Subcutaneous preadipocyte (primary cell): Measurements from ENCODE around the gene EGLN1. TPM values are rescaled to one million over a fixed set of nuclear protein-coding genes. Genes with fewer than 3 reads are reported as not detected.

ENCODE experiments used
- total RNA-seq: library from RNA; depleted of rRNA; stranded (reverse); fragments of >200 nt; gene quantifications from 2 replicates; pipeline ENCODE4 v1.2.3, GENCODE V29; 2012

EGLN1 gene
- total RNA-seq = 28.3 and 44.0 TPM in 2 replicates

DNA sequence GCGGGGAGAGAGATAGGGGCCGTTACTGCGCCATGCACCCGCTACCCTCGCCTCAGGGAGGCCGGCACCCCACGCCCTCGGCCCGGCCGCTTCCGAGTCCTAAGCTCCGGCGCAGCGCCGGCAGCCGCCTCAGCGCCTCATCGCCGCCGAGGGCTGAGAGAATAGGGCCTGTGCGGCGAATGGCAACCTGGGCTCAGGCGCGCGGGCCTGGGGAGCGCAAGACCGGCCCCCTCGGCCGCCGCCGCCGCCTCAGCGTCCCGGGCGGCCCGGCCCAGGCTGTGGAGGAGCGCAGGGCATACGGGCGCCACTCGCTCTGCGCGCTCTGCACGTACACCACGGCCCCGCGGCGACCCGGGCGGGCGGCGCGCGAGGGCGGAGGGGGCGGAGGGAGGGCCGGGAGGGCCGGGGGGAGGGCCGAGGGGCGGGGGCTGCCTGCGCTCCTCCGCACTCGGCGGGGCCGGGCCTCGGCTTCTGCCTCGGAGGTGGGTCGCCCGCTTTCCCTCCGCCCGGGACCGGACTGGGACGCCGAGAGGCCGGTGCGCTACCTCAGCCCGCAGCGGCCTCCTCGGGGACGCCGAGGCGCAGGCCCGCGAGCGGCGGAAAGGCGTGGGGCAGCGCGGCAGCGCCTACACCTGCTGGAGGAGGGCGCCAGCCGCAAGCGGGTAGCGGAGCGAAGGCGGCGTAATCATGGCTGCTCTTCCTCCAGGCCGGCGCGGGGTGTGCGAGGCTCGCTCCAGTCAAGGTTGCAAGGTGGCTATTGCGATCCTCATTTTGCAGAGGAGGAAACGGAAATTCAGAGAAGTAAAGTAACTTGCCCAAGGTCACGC lies at the start of gene EGLN1:
TSS of gene EGLN1 (minus strand) at position 317 of the 827 bp plus-strand sequence. CDS start 399 bp downstream, outside the sequence.

DNA sequence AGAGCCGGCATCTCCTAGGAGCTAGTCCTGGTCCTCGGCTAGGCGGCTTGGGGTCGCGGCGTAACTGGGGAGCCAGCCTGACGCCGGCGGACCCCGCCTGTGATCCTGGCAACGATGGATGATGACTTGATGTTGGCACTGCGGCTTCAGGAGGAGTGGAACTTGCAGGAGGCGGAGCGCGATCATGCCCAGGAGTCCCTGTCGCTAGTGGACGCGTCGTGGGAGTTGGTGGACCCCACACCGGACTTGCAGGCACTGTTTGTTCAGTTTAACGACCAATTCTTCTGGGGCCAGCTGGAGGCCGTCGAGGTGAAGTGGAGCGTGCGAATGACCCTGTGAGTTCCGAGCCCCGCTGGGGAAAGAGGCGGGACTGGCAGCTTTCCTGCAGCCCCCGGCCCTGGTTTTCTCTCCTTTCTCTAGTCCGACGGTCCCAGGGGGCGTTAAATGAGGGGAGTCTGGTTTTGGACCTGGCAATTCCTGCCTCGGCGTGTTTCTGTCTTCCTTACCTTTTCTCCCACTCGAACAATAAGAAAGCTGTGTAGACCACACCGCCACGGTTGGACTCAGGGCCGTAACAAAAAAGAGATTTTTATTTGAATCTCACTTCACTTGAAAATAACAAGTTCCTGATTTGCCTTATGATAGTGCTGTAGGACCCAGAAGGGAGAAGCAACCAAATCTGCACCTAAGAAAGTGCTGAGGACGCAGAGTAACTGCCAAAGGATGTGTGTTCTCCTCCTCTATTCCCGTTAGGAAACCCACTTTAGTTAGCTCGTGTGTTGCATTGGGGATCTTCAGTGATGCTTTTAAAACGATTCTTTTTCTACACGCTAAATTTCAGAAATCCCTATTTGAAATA lies 83.6 kb downstream of the EGLN1 start, which contains the start of gene SPRTN:
TSS of gene SPRTN (plus strand) at position 24 of the 859 bp plus-strand sequence. CDS start at position 115, 91 bp downstream.

DNA sequence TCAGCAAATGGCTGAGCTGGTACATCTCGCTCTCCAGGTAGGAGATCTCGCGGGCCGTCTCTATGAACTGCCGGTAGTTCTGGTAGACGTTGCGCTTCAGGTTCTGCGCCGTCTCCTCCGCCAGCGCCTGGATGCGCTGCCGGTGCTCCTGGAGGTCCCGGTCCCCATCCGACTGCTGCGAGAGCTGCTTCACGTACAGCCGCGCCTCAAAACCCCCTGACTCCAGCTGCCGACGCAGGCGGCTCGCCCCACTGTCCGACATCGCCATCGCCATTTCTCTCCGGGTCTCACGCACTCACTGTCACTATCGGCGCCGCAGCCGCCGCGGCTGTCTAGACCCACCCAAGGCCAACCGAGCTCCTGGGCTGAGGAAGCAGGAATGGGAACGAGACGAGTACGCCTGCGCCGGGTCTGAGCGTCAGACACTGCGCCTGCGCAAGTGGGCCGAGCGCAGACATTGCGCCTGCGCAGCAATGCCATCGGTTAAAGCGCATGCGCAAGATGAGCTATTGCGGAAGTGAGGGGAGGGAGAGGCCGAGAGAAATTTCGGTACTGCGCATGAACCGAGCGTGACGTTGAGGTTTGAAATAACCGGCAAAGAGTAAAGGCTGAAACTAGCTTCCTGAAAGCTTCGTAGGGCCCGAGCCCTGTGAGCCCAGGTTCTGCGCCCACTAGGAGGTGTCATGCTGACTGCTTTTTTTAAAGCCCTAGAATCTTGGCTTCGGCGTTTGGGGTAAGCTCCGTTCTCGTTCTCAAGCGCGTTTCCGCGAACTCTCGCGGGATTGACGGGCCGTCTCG lies 84.4 kb downstream of the EGLN1 start, which contains the start of gene EXOC8:
TSS of gene EXOC8 (minus strand) at position 381 of the 798 bp plus-strand sequence. CDS start at position 274, 107 bp downstream.

Other genes starting within 250 kb of the EGLN1 start
- 41.5 and 51.8 TPM in 2 replicates for gene GNPAT, start 181.1 kb downstream of the EGLN1 start, total RNA-seq
- 10.3 and 15.6 TPM in 2 replicates for gene EXOC8, start 84.4 kb downstream of the EGLN1 start, total RNA-seq
- gene SPRTN, start 84.0 kb downstream of the EGLN1 start, total RNA-seq = 11.0 and 15.1 TPM in 2 replicates
- 28.3 and 37.7 TPM in 2 replicates for gene TSNAX, start 106.4 kb upstream of the EGLN1 start, total RNA-seq
- gene DISC1, start 204.5 kb upstream of the EGLN1 start, total RNA-seq = 2.6 and 5.1 TPM in 2 replicates